Neural cell (in vitro differentiated cells): ENCODE results near the gene CDH4. TPM values are rescaled to one million over a fixed set of nuclear protein-coding genes. Genes with fewer than 3 reads are reported as not detected.

Source experiments
- H2AFZ ChIP-seq: fragments of 200-600, 300-800 bp; sonication (generic), shearing (Covaris generic); 2 replicates; pipeline ENCODE4 v1.6.0; 2014; ENCODE audit warnings: low read depth, mild to moderate bottlenecking, antibody characterized with exemption, low read length, moderate library complexity
- H3F3A ChIP-seq: fragments of 200-600 bp; shearing (Covaris generic); 2 replicates; pipeline ENCODE4 v1.6.1; 2016; ENCODE audit warnings: mild to moderate bottlenecking, moderate library complexity, mixed read lengths, antibody characterized with exemption, low read length; ENCODE audit not compliant: insufficient read depth, poor library complexity, severe bottlenecking
- H3K27ac ChIP-seq: fragments of 200-600, 300-800 bp; sonication (generic), shearing (Covaris generic); 2 replicates; pipeline ENCODE4 v1.5.1; 2014; ENCODE audit warnings: mild to moderate bottlenecking, low read length, moderate library complexity
- H3K27me3 ChIP-seq: fragments of 300-800, 200-600 bp; sonication (generic), shearing (Covaris generic); 2 replicates; pipeline ENCODE4 v1.6.0; 2014; ENCODE audit warnings: mild to moderate bottlenecking, low read depth, low read length, moderate library complexity; ENCODE audit not compliant: insufficient read depth
- H3K36me3 ChIP-seq: fragments of 300-800, 200-600 bp; sonication (generic), shearing (Covaris generic); 2 replicates; pipeline ENCODE4 v1.5.1; 2014; ENCODE audit warnings: mild to moderate bottlenecking, antibody characterized with exemption, low read length, moderate library complexity; ENCODE audit not compliant: insufficient read depth
- H3K4me2 ChIP-seq: fragments of 300-800, 200-600 bp; sonication (generic), shearing (Covaris generic); 2 replicates; pipeline ENCODE4 v1.6.0; 2014; ENCODE audit warnings: mild to moderate bottlenecking, low read length
- H3K4me3 ChIP-seq: fragments of 300-800, 200-600 bp; sonication (generic), shearing (Covaris generic); 2 replicates; pipeline ENCODE4 v1.5.1; 2014; ENCODE audit warnings: mild to moderate bottlenecking, low read length, moderate library complexity
- H3K79me2 ChIP-seq: fragments of 200-600 bp; shearing (Covaris generic); replicated peaks from 2 replicates; pipeline ENCODE4 v1.6.0; 2014; ENCODE audit warnings: mild to moderate bottlenecking, low read length, moderate library complexity; ENCODE audit not compliant: insufficient read depth
- H3K9ac ChIP-seq: fragments of 300-800, 200-600 bp; sonication (generic), shearing (Covaris generic); 2 replicates; pipeline ENCODE4 v1.6.1; 2016; ENCODE audit warnings: mild to moderate bottlenecking, low read length, mixed read lengths
- H3K9me2 ChIP-seq: fragments of 200-600 bp; shearing (Covaris generic); 2 replicates; pipeline ENCODE4 v1.6.1; 2016; ENCODE audit warnings: mild to moderate bottlenecking, low read length, mixed read lengths; ENCODE audit not compliant: insufficient read depth
- H3K9me3 ChIP-seq: fragments of 200-600, 300-800 bp; sonication (generic), shearing (Covaris generic); 2 replicates; pipeline ENCODE4 v1.6.1; 2016; ENCODE audit warnings: mild to moderate bottlenecking, mixed run types, low read length, moderate library complexity, mixed read lengths
- H4K20me1 ChIP-seq: fragments of 200-600 bp; shearing (Covaris generic); 2 replicates; pipeline ENCODE4 v1.6.1; 2016; ENCODE audit warnings: mild to moderate bottlenecking, mixed run types; ENCODE audit not compliant: insufficient read depth
- EP300 ChIP-seq: fragments of 450-650 bp; conservative IDR thresholded peaks from 2 replicates; pipeline ENCODE4 v1.6.1; 2014; ENCODE audit warnings: antibody characterized with exemption, mild to moderate bottlenecking, moderate library complexity; ENCODE audit not compliant: poor library complexity, severe bottlenecking
- EZH2 ChIP-seq: fragments of 200-600, 300-800 bp; shearing (Covaris generic), sonication (generic); IDR thresholded peaks from 2 replicates; pipeline ENCODE4 v1.6.1; 2014; ENCODE audit warnings: antibody characterized with exemption, low read length, borderline replicate concordance, mild to moderate bottlenecking; ENCODE audit not compliant: insufficient read depth, poor library complexity, severe bottlenecking
- MXI1 ChIP-seq: fragments of 450-650 bp; conservative IDR thresholded peaks from 2 replicates; pipeline ENCODE4 v1.6.1; 2014; ENCODE audit warnings: antibody characterized with exemption, mild to moderate bottlenecking; ENCODE audit not compliant: poor library complexity, severe bottlenecking
- POLR2AphosphoS5 ChIP-seq: IDR thresholded peaks from 2 replicates; pipeline ENCODE4 v1.6.1; 2012
- RAD21 ChIP-seq: fragments of 450-650 bp; conservative IDR thresholded peaks from 2 replicates; pipeline ENCODE4 v1.6.1; 2014; ENCODE audit warnings: antibody characterized with exemption, mild to moderate bottlenecking, moderate library complexity
- SMC3 ChIP-seq: fragments of 450-650 bp; conservative IDR thresholded peaks from 2 replicates; pipeline ENCODE4 v1.6.1; 2014; ENCODE audit warnings: antibody characterized with exemption, mild to moderate bottlenecking, moderate library complexity; ENCODE audit not compliant: poor library complexity
- TAF1 ChIP-seq: IDR thresholded peaks from 2 replicates; pipeline ENCODE4 v1.6.1; 2012; ENCODE audit warnings: low read depth
- polyA plus RNA-seq: library from polyadenylated mRNA; depleted of rRNA; stranded (reverse); fragments of >200 nt; gene quantifications from 2 replicates; pipeline ENCODE4 v1.2.3, GENCODE V29; 2014
- TF ChIP-seq, protein P1 (sequence below): fragments of 450-650 bp; IDR thresholded peaks from 2 replicates; pipeline ENCODE4 v1.5.1; 2014; ENCODE audit warnings: antibody characterized with exemption, mild to moderate bottlenecking, moderate library complexity; ENCODE audit not compliant: poor library complexity, severe bottlenecking
- TF ChIP-seq, protein P2 (sequence below): IDR thresholded peaks from 2 replicates; pipeline ENCODE4 v1.6.1; 2012; ENCODE audit warnings: borderline replicate concordance

CDH4 gene
- polyA plus RNA-seq, 1 donor from 2014 or later, result 24.6 TPM

DNA sequence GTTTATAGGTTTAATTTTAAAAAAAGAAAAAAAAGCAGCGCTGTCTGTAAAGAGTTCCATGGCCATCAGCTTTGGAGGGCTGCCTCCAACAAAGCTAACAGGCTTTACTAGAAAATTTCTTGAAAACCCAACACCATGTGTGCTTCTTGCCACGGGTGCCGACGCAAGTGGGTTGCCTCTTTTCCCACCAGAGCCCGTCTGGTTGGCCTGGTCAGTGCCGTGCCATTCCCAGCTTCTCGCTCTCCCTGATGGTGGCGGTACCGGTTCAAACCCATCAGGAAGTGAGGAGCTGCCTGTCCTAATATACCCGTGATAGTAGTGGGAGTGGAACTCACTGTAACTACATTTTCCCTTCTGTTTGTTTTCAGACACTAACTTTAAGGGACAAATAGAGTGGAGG lies 73.7 kb downstream of the CDH4 start:
- Histone ChIP-seq H2AFZ (no peak overlapping the region), H3K36me3 (no peaks in the 10 kb centered on the region), H3K9me3 (no peaks in the 10 kb centered on the region), H3K9ac (no peak overlapping the region), H3K27me3 (no peaks in the 10 kb centered on the region), H3F3A (no peaks in the 10 kb centered on the region), H4K20me1 (no peaks in the 10 kb centered on the region), H3K79me2 (no peaks in the 10 kb centered on the region), H3K4me2 (no peak overlapping the region), H3K9me2 (no peaks in the 10 kb centered on the region), H3K4me3 (no peak overlapping the region), H3K27ac (no peak overlapping the region)
- TF ChIP-seq SMC3 (no peak), TAF1 (no peak), EZH2 (no peak), MXI1 (no peak), RAD21 (no peak), EP300 (no peak), POLR2AphosphoS5 (no peak)
- TF ChIP-seq, protein P1, sequence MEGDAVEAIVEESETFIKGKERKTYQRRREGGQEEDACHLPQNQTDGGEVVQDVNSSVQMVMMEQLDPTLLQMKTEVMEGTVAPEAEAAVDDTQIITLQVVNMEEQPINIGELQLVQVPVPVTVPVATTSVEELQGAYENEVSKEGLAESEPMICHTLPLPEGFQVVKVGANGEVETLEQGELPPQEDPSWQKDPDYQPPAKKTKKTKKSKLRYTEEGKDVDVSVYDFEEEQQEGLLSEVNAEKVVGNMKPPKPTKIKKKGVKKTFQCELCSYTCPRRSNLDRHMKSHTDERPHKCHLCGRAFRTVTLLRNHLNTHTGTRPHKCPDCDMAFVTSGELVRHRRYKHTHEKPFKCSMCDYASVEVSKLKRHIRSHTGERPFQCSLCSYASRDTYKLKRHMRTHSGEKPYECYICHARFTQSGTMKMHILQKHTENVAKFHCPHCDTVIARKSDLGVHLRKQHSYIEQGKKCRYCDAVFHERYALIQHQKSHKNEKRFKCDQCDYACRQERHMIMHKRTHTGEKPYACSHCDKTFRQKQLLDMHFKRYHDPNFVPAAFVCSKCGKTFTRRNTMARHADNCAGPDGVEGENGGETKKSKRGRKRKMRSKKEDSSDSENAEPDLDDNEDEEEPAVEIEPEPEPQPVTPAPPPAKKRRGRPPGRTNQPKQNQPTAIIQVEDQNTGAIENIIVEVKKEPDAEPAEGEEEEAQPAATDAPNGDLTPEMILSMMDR, result no peak
- TF ChIP-seq, protein P2, sequence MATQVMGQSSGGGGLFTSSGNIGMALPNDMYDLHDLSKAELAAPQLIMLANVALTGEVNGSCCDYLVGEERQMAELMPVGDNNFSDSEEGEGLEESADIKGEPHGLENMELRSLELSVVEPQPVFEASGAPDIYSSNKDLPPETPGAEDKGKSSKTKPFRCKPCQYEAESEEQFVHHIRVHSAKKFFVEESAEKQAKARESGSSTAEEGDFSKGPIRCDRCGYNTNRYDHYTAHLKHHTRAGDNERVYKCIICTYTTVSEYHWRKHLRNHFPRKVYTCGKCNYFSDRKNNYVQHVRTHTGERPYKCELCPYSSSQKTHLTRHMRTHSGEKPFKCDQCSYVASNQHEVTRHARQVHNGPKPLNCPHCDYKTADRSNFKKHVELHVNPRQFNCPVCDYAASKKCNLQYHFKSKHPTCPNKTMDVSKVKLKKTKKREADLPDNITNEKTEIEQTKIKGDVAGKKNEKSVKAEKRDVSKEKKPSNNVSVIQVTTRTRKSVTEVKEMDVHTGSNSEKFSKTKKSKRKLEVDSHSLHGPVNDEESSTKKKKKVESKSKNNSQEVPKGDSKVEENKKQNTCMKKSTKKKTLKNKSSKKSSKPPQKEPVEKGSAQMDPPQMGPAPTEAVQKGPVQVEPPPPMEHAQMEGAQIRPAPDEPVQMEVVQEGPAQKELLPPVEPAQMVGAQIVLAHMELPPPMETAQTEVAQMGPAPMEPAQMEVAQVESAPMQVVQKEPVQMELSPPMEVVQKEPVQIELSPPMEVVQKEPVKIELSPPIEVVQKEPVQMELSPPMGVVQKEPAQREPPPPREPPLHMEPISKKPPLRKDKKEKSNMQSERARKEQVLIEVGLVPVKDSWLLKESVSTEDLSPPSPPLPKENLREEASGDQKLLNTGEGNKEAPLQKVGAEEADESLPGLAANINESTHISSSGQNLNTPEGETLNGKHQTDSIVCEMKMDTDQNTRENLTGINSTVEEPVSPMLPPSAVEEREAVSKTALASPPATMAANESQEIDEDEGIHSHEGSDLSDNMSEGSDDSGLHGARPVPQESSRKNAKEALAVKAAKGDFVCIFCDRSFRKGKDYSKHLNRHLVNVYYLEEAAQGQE, result no peak

DNA sequence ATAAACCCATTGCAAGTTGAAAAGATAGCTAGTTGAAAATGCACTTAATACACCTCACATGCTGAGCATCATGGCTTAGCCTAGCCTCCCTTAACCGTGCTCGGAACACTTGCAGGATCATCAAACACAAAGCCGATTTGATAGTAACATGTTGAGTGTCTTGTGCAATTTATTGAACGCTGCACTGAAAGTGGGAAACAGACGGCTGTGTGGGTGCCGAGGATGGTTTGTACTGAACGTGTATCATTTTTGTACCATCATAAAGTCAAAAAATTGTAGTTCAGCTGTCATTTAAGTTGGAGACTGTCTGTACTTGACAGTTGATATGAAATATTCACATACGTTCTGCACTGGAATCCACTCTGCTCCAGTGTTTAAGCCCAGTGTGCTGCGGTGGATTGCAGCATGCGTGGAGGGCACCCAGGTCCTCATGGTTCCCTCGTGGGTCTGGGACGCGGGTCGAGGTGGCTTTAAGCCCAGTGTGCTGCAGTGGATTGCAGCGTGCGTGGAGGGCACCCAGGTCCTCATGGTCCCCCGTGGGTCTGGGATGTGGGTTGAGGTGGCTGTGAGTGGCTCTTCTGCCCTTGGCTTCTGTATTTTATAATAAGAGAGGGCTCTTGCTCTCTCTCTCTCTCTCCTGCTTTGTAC lies 77.0 kb downstream of the CDH4 start:
- no peak overlapping the region for H3K4me3 ChIP-seq
- no peaks in the 10 kb centered on the region for H3K36me3 ChIP-seq
- H3K9me2 ChIP-seq, result no peaks in the 10 kb centered on the region
- no peak for TF ChIP-seq MXI1
- no peak for TF ChIP-seq RAD21
- no peak for TF ChIP-seq EZH2
- TF ChIP-seq TAF1, result no peak
- TF ChIP-seq, protein P2, result no peak
- TF ChIP-seq POLR2AphosphoS5, result no peak
- TF ChIP-seq, protein P1, result no peak
- no peak for TF ChIP-seq SMC3
- no peak for TF ChIP-seq EP300
- H3K9me3 ChIP-seq, result no peaks in the 10 kb centered on the region
- no peaks in the 10 kb centered on the region for H3K27me3 ChIP-seq
- no peak overlapping the region for H3K9ac ChIP-seq
- no peaks in the 10 kb centered on the region for H3K79me2 ChIP-seq
- no peak overlapping the region for H2AFZ ChIP-seq
- no peak overlapping the region for H3K4me2 ChIP-seq
- H4K20me1 ChIP-seq, result no peaks in the 10 kb centered on the region
- no peaks in the 10 kb centered on the region for H3F3A ChIP-seq
- no peak overlapping the region for H3K27ac ChIP-seq
